ENCODE data around the gene SNX9.

The SNX9 gene

DNA sequence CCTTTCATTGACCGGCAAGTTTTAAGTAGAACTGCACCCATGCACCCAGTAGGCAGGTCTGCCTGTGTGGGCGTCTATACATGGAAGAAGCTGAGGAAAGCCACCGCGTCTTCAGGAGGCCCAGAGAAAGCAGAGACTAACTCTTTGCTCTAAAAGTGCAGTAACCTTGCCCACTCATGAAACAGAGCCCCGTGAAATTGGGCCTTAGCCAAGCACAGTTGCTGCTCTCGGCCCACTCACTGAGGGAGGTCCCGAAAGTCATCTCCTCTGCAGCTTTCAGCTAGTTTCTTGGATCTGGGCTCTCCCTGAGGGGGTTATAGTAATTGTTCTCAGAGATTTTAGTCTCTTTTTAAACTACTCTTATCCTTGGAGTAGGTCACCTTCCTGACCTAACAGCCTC lies 84.6 kb downstream of the SNX9 start:
- TF ChIP-seq, protein P1, sequence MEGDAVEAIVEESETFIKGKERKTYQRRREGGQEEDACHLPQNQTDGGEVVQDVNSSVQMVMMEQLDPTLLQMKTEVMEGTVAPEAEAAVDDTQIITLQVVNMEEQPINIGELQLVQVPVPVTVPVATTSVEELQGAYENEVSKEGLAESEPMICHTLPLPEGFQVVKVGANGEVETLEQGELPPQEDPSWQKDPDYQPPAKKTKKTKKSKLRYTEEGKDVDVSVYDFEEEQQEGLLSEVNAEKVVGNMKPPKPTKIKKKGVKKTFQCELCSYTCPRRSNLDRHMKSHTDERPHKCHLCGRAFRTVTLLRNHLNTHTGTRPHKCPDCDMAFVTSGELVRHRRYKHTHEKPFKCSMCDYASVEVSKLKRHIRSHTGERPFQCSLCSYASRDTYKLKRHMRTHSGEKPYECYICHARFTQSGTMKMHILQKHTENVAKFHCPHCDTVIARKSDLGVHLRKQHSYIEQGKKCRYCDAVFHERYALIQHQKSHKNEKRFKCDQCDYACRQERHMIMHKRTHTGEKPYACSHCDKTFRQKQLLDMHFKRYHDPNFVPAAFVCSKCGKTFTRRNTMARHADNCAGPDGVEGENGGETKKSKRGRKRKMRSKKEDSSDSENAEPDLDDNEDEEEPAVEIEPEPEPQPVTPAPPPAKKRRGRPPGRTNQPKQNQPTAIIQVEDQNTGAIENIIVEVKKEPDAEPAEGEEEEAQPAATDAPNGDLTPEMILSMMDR (conservative IDR thresholded peaks at IDR 0.05), result no peak
- H3K27ac ChIP-seq, result no peak overlapping the region; the same call in 1 of the 2 replicates

DNA sequence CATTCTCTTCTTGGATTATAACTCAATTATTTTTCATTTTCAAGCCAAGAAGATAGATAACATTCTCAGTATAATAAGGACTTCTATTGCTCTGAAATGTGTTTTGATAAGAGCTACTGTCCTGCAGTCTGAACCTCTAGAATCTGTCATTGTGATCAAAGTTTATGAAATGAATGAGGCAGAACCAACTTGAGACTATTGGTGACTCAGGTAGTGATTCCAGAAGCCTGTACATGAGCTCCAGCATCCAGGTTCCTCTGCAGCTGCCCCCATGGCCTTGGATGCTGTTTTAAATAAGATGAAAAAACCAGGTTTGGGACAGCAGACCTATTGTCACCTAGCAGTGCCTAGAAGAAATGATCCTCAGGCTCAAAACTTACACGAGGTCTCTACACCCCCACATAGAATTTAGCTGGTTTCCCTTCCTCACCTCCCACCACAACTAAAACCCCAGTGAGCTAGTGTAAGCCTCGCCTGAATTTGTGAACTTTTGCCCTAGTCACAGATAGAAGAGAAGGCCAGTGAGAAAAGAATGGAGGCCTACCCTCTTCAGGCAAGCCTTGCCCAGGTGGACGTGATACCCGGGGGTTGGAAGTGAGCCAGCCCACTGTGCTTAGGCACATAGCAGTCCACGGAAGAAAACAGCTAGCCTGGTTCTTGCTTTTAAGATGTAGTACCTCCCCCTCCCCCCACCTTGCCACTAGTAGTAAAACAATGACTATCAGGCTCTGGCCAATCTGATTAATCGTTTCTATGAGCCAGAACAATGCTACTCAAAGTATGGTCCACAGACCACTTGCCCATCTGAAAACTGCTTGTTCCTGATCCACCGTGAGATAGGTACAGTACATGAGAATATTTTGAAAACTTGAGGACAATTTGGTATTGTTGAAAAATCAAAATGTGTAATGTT lies 85.6 kb downstream of the SNX9 start:
- TF ChIP-seq, protein P1 (conservative IDR thresholded peaks at IDR 0.05), result no peak
- no peak overlapping the region for H3K27ac ChIP-seq

DNA sequence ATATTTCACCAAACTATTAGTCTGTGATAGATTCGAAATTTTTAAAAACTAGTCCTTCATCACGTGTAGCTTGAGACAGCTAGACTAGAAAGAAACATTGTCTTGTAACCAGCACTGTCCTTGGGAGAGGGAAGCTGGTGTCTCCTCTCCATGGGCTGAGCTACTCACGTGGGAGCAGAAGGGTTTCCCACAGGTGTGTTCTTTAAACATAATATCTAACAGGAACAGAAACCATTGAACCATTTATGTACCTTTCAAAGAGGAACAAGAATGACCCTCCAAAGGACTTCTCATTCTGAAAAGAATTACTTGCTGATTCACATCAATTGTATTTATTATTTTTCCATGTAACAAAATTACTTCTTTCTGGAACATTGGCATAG lies 86.2 kb downstream of the SNX9 start:
- H3K27ac ChIP-seq, result no peak overlapping the region
- TF ChIP-seq, protein P1 (conservative IDR thresholded peaks at IDR 0.05), result no peak

DNA sequence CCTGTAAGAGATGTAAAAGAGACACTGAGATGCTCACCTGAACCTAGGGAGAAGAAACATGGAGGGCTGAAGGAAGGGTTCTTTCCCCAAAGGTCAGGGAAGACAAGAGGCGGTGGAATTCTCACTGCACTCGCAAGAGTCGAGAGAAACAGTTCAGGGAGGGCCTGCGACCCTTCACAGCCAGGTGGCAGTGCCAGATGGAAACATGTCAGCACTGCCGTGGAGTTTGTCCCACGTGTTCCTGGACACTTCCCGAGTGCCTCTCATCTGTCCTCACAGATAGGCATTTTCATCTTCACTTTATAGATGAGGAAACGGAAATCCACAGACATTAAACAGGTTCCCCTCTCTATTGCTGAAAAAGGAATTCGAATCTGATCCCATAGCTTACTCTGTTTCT lies 88.2 kb downstream of the SNX9 start:
- TF ChIP-seq, protein P1 (conservative IDR thresholded peaks at IDR 0.05), result no peak
- H3K27ac ChIP-seq, result peak overlapping the region; percentile 69

- TF ChIP-seq, protein P1 (conservative IDR thresholded peaks at IDR 0.05), result no peak
Observed at GRCh38 chr6:157911786-157912185, 88.7 kb downstream of the SNX9 start.

DNA sequence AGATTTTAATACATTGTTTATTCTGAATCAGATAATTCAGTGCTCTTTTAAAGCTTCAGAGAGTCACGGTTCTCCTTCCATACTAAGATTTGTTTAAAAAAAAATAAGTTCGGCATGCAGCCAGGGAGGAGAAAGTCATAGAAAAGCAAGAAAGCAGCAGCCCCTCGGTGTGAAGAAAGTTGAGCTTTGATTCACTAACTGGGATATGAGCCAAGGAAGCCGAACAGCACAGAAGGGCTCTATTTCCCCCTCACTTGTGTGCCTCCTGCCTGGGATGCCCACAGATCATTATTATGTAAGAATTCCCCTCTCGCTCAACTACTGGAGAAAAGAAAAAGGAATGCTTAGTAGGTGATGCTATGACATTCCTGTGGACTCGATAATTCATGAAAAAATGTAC lies 89.3 kb downstream of the SNX9 start:
- H3K27ac ChIP-seq, result peak overlapping the region; percentile 69
- TF ChIP-seq, protein P1 (conservative IDR thresholded peaks at IDR 0.05), result no peak

More at GRCh38 chr6:157911786-157912185, 88.7 kb downstream of the SNX9 start:
- peak overlapping the region; percentile 69 for H3K27ac ChIP-seq

- no peak overlapping the region for H3K27ac ChIP-seq
- TF ChIP-seq, protein P1 (conservative IDR thresholded peaks at IDR 0.05), result no peak
Observed at GRCh38 chr6:157921685-157922367, 98.8 kb downstream of the SNX9 start.

All from VCaP (cell line).